CD4-positive, alpha-beta T cell treated with Interleukin-1 beta for 1 hour (primary cell): ENCODE measurements around the gene UBE2E3.
A peak's percentile ranks its signal among the peaks of the same experiment; 100 is the strongest.

Experiments used
- DNase-seq, 2 donors: peaks; one replicate each; pipeline ENCODE4 v3.0.0-alpha.2; 2020 to 2022

The UBE2E3 gene

GRCh38 chr2:180979749-180980105, 678 bp upstream of the UBE2E3 start:
- DNase-seq: no peak

GRCh38 chr2:180980943-180981911, 822 bp downstream of the UBE2E3 start:
- peak; percentile 24 to 29 for DNase-seq

- peak; percentile 25 to 51 for DNase-seq
Observed at GRCh38 chr2:180983468-180984242, 3.2 kb downstream of the UBE2E3 start.

- DNase-seq: no peak
Observed at GRCh38 chr2:180985771-180986395, 5.5 kb downstream of the UBE2E3 start.

- DNase-seq: no peak
Observed at GRCh38 chr2:180987146-180987545, 6.7 kb downstream of the UBE2E3 start.

- no peak for DNase-seq
Observed at GRCh38 chr2:180990337-180990736, 9.9 kb downstream of the UBE2E3 start.

- DNase-seq: no peak
Observed at GRCh38 chr2:180990794-180991193, 10.4 kb downstream of the UBE2E3 start.

GRCh38 chr2:180991361-180991760, 11.0 kb downstream of the UBE2E3 start:
- DNase-seq: no peak

GRCh38 chr2:180991820-180992219, 11.4 kb downstream of the UBE2E3 start:
- DNase-seq: no peak

GRCh38 chr2:180992994-180993393, 12.6 kb downstream of the UBE2E3 start:
- DNase-seq: no peak

- DNase-seq: no peak
Observed at GRCh38 chr2:180999274-180999964, 19.0 kb downstream of the UBE2E3 start.

- DNase-seq: no peak
Observed at GRCh38 chr2:181004647-181005325, 24.4 kb downstream of the UBE2E3 start.

GRCh38 chr2:181005326-181005655, 24.9 kb downstream of the UBE2E3 start:
- no peak for DNase-seq

- no peak for DNase-seq
Observed at GRCh38 chr2:181005809-181006208, 25.4 kb downstream of the UBE2E3 start.

- DNase-seq: no peak
Observed at GRCh38 chr2:181007086-181007837, 26.9 kb downstream of the UBE2E3 start.

GRCh38 chr2:181008407-181008806, 28.0 kb downstream of the UBE2E3 start:
- no peak for DNase-seq

- DNase-seq: no peak
Observed at GRCh38 chr2:181021199-181021789, 40.9 kb downstream of the UBE2E3 start.

- no peak for DNase-seq
Observed at GRCh38 chr2:181022652-181023051, 42.2 kb downstream of the UBE2E3 start.

GRCh38 chr2:181025004-181025403, 44.6 kb downstream of the UBE2E3 start:
- no peak for DNase-seq

GRCh38 chr2:181036445-181036844, 56.0 kb downstream of the UBE2E3 start:
- DNase-seq: no peak
